Adrenal gland (tissue), 12 donors: ENCODE data around the gene CHRNA3. TPM values are rescaled to one million over a fixed set of nuclear protein-coding genes. Genes with fewer than 3 reads are reported as not detected.
A peak's percentile ranks its signal among the peaks of the same experiment; 100 is the strongest.

Source experiments
- DNase-seq, 7 donors: peaks; one replicate each; pipeline ENCODE4 v3.0.0-alpha.2; 2019 to 2020
- H3K27ac ChIP-seq, 5 donors: fragments of 200-600 bp; sonication (generic) in 4 of 5; 1 replicate in 3 of 5; 2 replicates in 2 of 5; pipeline versions ENCODE4 v1.5.1 to v1.8.0; 2016 to 2020; ENCODE audit warnings: mild to moderate bottlenecking in 1 of 5
- H3K27me3 ChIP-seq: fragments of 200-600 bp; 2 replicates; pipeline ENCODE4 v1.8.0; 2021
- H3K36me3 ChIP-seq, 2 donors: fragments of 200-600 bp; replicated peaks in 1 of 2; 1 replicate in 1 of 2; 2 replicates in 1 of 2; pipeline versions ENCODE4 v1.5.1 to v1.8.0; 2018 to 2022
- H3K4me1 ChIP-seq, 2 donors: fragments of 200-600 bp; replicated peaks in 1 of 2; 1 replicate in 1 of 2; 2 replicates in 1 of 2; pipeline versions ENCODE4 v1.5.1 to v1.8.0; 2018 to 2021
- H3K4me3 ChIP-seq, 4 donors: fragments of 200-600 bp; sonication (generic) in 3 of 4; one replicate each; pipeline ENCODE4 v1.5.1; 2016 to 2018
- H3K9me3 ChIP-seq, 3 donors: fragments of 200-600 bp; sonication (generic) in 1 of 3; replicated peaks in 1 of 3; 1 replicate in 2 of 3; 2 replicates in 1 of 3; pipeline versions ENCODE4 v1.5.1 to v1.8.0; 2016 to 2021
- CTCF ChIP-seq, 6 experiments: fragments of 450-650 bp in 4 of 6; fragments of 200-600 bp in 2 of 6; sonication (generic) in 1 of 6; IDR thresholded peaks; 1 replicate in 5 of 6; 2 replicates in 1 of 6; pipeline versions ENCODE4 v1.5.1 to v1.8.0; 2016 to 2021; ENCODE audit warnings: antibody characterized with exemption in 6 of 6, mild to moderate bottlenecking in 2 of 6, moderate library complexity in 1 of 6
- POLR2A ChIP-seq, 2 donors: fragments of 450-650 bp; IDR thresholded peaks; one replicate each; pipeline ENCODE4 v1.6.1; 2017; ENCODE audit warnings: antibody characterized with exemption in 2 of 2, mild to moderate bottlenecking in 2 of 2, moderate library complexity in 1 of 2
- WGBS, 4 donors: extraction: QIAGEN DNeasy Blood & Tissue Kit in 2 of 4; methylation state at CpG; one replicate each; pipeline versions ENCODE4 v1.1.5 to v1.1.7; 2013 to 2017; 5-methylcytosine and 5-hydroxymethylcytosine counted together
- intact Hi-C, 2 donors: fragments of 100-400 bp; cut with DNase I; formaldehyde crosslinking; loops; one replicate each; pipeline versions ENCODE4 v1.14.1 to v1.15.0; 2022 to 2023
- polyA plus RNA-seq, 3 donors: library from polyadenylated mRNA; stranded (reverse); fragments of 200-250 nt in 2 of 3; fragments of 350-450 nt in 1 of 3; fragmentation: Illumina TruSeq in 1 of 3; extraction: RNeasy Lipid Tissue Mini Kit (QIAGEN cat#74804) in 1 of 3; gene quantifications; one replicate each; pipeline ENCODE4 v1.2.3, GENCODE V29; 2013 to 2014
- total RNA-seq, 9 donors: library from RNA; depleted of rRNA in 4 of 9; stranded (reverse); fragments of >200 nt in 4 of 9; fragments of 120-200 nt in 1 of 9; fragmentation: NEBNext Ultra II Directional in 1 of 9; extraction: Animal tissue kit (Norgen Biotek cat#: 25700) in 1 of 9; gene quantifications; one replicate each; pipeline versions ENCODE4 v1.1.0 to v1.2.4, GENCODE V29; 2013 to 2023
- donor health status: healthy with polysubstance abuse.
- donor health status: Bipolar disorder and iron deficiency.
- donor health status: DM: yes; HTN: yes; CAD: no.
- donor health status: DM: no; HTN: no; CAD: no.
- donor health status: DM: no; HTN: no; CAD: no.
- donor health status: DM: yes; HTN: yes; CAD: no.

CHRNA3 gene
- total and polyA plus RNA-seq, 12 donors, result 0.43 to 62.6 (median 11.3) TPM

GRCh38 chr15:78641749-78642275 is 21.0 kb upstream of the CHRNA3 start:
- Histone ChIP-seq H3K4me3 (no peak overlapping the region), H3K27me3 (no peaks in the 10 kb centered on the region), H3K36me3 (no peaks in the 10 kb centered on the region), H3K4me1 (peaks cover 7 to 12% of the 10 kb centered on the region in 2 donors), H3K9me3 (no peaks in the 10 kb centered on the region), H3K27ac (peak overlapping the region in 1 of 5 donors; percentile 52)
- TF ChIP-seq CTCF (IDR thresholded peaks at IDR 0.05) (no peak), POLR2A (IDR thresholded peaks at IDR 0.05) (no peak)
- intact Hi-C loops, result no loop called here
- WGBS, 4 donors, result 65 to 68% (median 66%) methylated on average over 10 to 11 of the region's 11 CpGs
- DNase-seq, result no peak

- no peaks in the 10 kb centered on the region for H3K27me3 ChIP-seq
- peak in 6 of 7 donors; percentile 37 to 51 (median 43) for DNase-seq
- H3K4me1 ChIP-seq, result peaks cover 7 to 12% of the 10 kb centered on the region in 2 donors
- WGBS, 4 donors, result 9 to 25% (median 16%) methylated on average over 8 to 47 of the region's 47 CpGs
- H3K36me3 ChIP-seq, result no peaks in the 10 kb centered on the region
- H3K9me3 ChIP-seq, result no peaks in the 10 kb centered on the region
- peak within 1 kb of the TSS in 2 of 4 donors; percentile 32 to 59 for H3K4me3 ChIP-seq
- H3K27ac ChIP-seq, result peak within 1 kb of the TSS in 1 of 5 donors; percentile 52
- TF ChIP-seq CTCF (IDR thresholded peaks at IDR 0.05), result peak in 3 of 6 experiments; percentile 16 to 27 (median 24)
- no peak for TF ChIP-seq POLR2A (IDR thresholded peaks at IDR 0.05)
- intact Hi-C loops, result no loop called here
Observed at GRCh38 chr15:78641102-78641748, 20.4 kb upstream of the CHRNA3 start, which contains the start of gene CHRNB4. Gene CHRNB4, minus strand, starts transcription at chr15:78641210. Its CDS starts 77 bp downstream, at chr15:78641133.

GRCh38 chr15:78640527-78641101 is 19.8 kb upstream of the CHRNA3 start:
- intact Hi-C loops, result no loop called here
- H3K4me3 ChIP-seq, result peak overlapping the region in 2 of 4 donors; percentile 32 to 59
- 23 to 45% (median 33%) methylated on average over 6 to 29 of the region's 32 CpGs for WGBS, 4 donors
- TF ChIP-seq POLR2A (IDR thresholded peaks at IDR 0.05) (no peak), CTCF (IDR thresholded peaks at IDR 0.05) (no peak)
- H3K4me1 ChIP-seq, result peaks cover 7 to 12% of the 10 kb centered on the region in 2 donors
- H3K9me3 ChIP-seq, result no peaks in the 10 kb centered on the region
- peak overlapping the region in 1 of 5 donors; percentile 52 for H3K27ac ChIP-seq
- H3K36me3 ChIP-seq, result no peaks in the 10 kb centered on the region
- no peaks in the 10 kb centered on the region for H3K27me3 ChIP-seq
- DNase-seq, result peak in 1 of 7 donors; percentile 32

- Histone ChIP-seq H3K36me3 (no peaks in the 10 kb centered on the region), H3K27ac (no peak overlapping the region), H3K4me3 (no peak overlapping the region), H3K9me3 (no peaks in the 10 kb centered on the region), H3K4me1 (peaks cover 7 to 12% of the 10 kb centered on the region in 2 donors), H3K27me3 (no peaks in the 10 kb centered on the region)
- TF ChIP-seq POLR2A (IDR thresholded peaks at IDR 0.05) (no peak), CTCF (IDR thresholded peaks at IDR 0.05) (peak; percentile 54 to 71 (median 64))
- DNase-seq, result peak; percentile 32 to 87 (median 70)
- 0 to 49% (median 27%) methylated on average over 2 to 4 of the region's 4 CpGs for WGBS, 4 donors
- intact Hi-C loops, result loop anchor here (5.0 kb wide), 1 partner anchor 69 kb away; no protein-coding TSS in a partner anchor
Observed at GRCh38 chr15:78638658-78639314, 18.0 kb upstream of the CHRNA3 start.
